OCI-LY1 (cell line): ENCODE data around the gene UMAD1.

Experiments used
- EZH2 ChIP-seq: fragments of 200-600 bp; sonication (generic), shearing (Covaris generic); IDR thresholded peaks from 2 replicates; pipeline ENCODE4 v1.8.0; 2017; ENCODE audit warnings: borderline replicate concordance, mixed run types, mild to moderate bottlenecking, antibody characterized with exemption, low read length, moderate library complexity, mixed read lengths
- TF ChIP-seq, protein P1 (sequence below): fragments of 200-600 bp; sonication (generic), shearing (Covaris generic); IDR thresholded peaks from 2 replicates; pipeline ENCODE4 v1.5.1; 2017; ENCODE audit warnings: mild to moderate bottlenecking, antibody characterized with exemption, low read length, moderate library complexity, mixed read lengths

GRCh38 chr7:7672545-7673239 lies 32.1 kb downstream of the UMAD1 start:
- TF ChIP-seq, protein P1, sequence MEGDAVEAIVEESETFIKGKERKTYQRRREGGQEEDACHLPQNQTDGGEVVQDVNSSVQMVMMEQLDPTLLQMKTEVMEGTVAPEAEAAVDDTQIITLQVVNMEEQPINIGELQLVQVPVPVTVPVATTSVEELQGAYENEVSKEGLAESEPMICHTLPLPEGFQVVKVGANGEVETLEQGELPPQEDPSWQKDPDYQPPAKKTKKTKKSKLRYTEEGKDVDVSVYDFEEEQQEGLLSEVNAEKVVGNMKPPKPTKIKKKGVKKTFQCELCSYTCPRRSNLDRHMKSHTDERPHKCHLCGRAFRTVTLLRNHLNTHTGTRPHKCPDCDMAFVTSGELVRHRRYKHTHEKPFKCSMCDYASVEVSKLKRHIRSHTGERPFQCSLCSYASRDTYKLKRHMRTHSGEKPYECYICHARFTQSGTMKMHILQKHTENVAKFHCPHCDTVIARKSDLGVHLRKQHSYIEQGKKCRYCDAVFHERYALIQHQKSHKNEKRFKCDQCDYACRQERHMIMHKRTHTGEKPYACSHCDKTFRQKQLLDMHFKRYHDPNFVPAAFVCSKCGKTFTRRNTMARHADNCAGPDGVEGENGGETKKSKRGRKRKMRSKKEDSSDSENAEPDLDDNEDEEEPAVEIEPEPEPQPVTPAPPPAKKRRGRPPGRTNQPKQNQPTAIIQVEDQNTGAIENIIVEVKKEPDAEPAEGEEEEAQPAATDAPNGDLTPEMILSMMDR = no peak
- no peak for TF ChIP-seq EZH2
